B cell (primary cell): Measurements from ENCODE around the gene CCL25. TPM values are rescaled to one million over a fixed set of nuclear protein-coding genes. Genes with fewer than 3 reads are reported as not detected.

ENCODE experiments used
- ATAC-seq: fragments of 200-7000 bp; cut with Tn5 transposase; one replicate; pipeline ENCODE4 v1.10.0; 2021; ENCODE audit warnings: low read depth, mild to moderate bottlenecking, moderate number of reproducible peaks, moderate library complexity
- CTCF ChIA-PET: fragments of 350-600 bp; sonication (Branson Sonifier 250); formaldehyde crosslinking; loops from one replicate; lab custom pipeline; 2021; ENCODE audit warnings: antibody characterized with exemption, inconsistent platforms; lab: Charles Lee
- POLR2A ChIA-PET: fragments of 350-600 bp; sonication (Branson Sonifier 250); formaldehyde crosslinking; loops from one replicate; lab custom pipeline; 2021; ENCODE audit warnings: antibody characterized with exemption; lab: Charles Lee
- DNase-seq: peaks from one replicate; pipeline ENCODE4 v3.0.0; 2013
- H2AFZ ChIP-seq: 2 replicates; pipeline ENCODE4 v1.6.1; 2012; ENCODE audit warnings: mild to moderate bottlenecking, low read depth, low read length; ENCODE audit not compliant: insufficient read depth, poor library complexity, severe bottlenecking
- H3K27ac ChIP-seq, 2 donors: 1 replicate in 1 of 2; 2 replicates in 1 of 2; pipeline ENCODE4 v1.5.1; 2012 to 2013; ENCODE audit warnings: low read length in 2 of 2, mild to moderate bottlenecking in 2 of 2, moderate library complexity in 1 of 2
- H3K27me3 ChIP-seq, 4 experiments: fragments of 200-600 bp in 1 of 4; sonication (generic) in 1 of 4; replicated peaks in 1 of 4; 1 replicate in 2 of 4; 2 replicates in 2 of 4; pipeline versions ENCODE4 v1.6.1 to v1.7.0; 2013 to 2016; ENCODE audit warnings: low read length in 3 of 4, mild to moderate bottlenecking in 2 of 4, mixed read lengths in 1 of 4, moderate library complexity in 1 of 4; ENCODE audit not compliant: insufficient read depth in 4 of 4, control insufficient read depth in 3 of 4; ENCODE audit errors: control extremely low read depth in 1 of 4
- H3K36me3 ChIP-seq, 2 experiments: replicated peaks in 1 of 2; 1 replicate in 1 of 2; 2 replicates in 1 of 2; pipeline versions ENCODE4 v1.6.1 to v1.7.1; 2013; ENCODE audit warnings: low read length in 1 of 2; ENCODE audit not compliant: insufficient read depth in 2 of 2, control insufficient read depth in 1 of 2; ENCODE audit errors: control extremely low read depth in 1 of 2, extremely low read depth in 1 of 2
- H3K4me1 ChIP-seq, 2 donors: fragments of 200-600 bp in 1 of 2; sonication (generic) in 1 of 2; 1 replicate in 1 of 2; 2 replicates in 1 of 2; pipeline versions ENCODE4 v1.5.1 to v1.6.1; 2013 to 2017; ENCODE audit warnings: low read length in 2 of 2; ENCODE audit not compliant: control insufficient read depth in 2 of 2, insufficient read depth in 2 of 2
- H3K4me2 ChIP-seq: replicated peaks from 2 replicates; pipeline ENCODE3; 2012; ENCODE audit warnings: mild to moderate bottlenecking, low read depth, low read length; ENCODE audit not compliant: poor library complexity, severe bottlenecking
- H3K4me3 ChIP-seq, 5 experiments: fragments of 200-600 bp in 1 of 5; sonication (generic) in 1 of 5; 1 replicate in 3 of 5; 2 replicates in 2 of 5; pipeline versions ENCODE4 v1.5.1 to v1.7.0; 2011 to 2016; ENCODE audit warnings: low read length in 4 of 5, mild to moderate bottlenecking in 4 of 5, low read depth in 2 of 5, control low read depth in 1 of 5, moderate library complexity in 1 of 5; ENCODE audit not compliant: insufficient read depth in 1 of 5; ENCODE audit errors: control extremely low read depth in 1 of 5, extremely low read depth in 1 of 5
- H3K79me2 ChIP-seq: fragments of 200-600 bp; sonication (generic); one replicate; pipeline ENCODE4 v1.6.0; 2016; ENCODE audit warnings: low read length; ENCODE audit not compliant: control insufficient read depth, insufficient read depth
- H3K9ac ChIP-seq: fragments of 200-600 bp; sonication (generic); 2 replicates; pipeline ENCODE4 v1.6.1; 2017; ENCODE audit warnings: mild to moderate bottlenecking, low read length, moderate library complexity
- H3K9me3 ChIP-seq, 3 donors: one replicate each; pipeline versions ENCODE4 v1.6.1 to v1.7.1; 2013; ENCODE audit warnings: low read length in 2 of 3; ENCODE audit not compliant: control insufficient read depth in 2 of 3, insufficient read depth in 1 of 3; ENCODE audit errors: control extremely low read depth in 1 of 3
- H4K20me1 ChIP-seq: 2 replicates; pipeline ENCODE4 v1.6.0; 2012; ENCODE audit warnings: mild to moderate bottlenecking, low read length; ENCODE audit not compliant: insufficient read depth, control insufficient read depth, poor library complexity, severe bottlenecking
- H3K27ac Mint-ChIP-seq: one replicate; pipeline ENCODE4 v1.8.0; 2021; ENCODE audit warnings: mixed read lengths
- H3K27me3 Mint-ChIP-seq: one replicate; pipeline ENCODE4 v1.8.0; 2021; ENCODE audit warnings: mixed read lengths
- H3K4me1 Mint-ChIP-seq: one replicate; pipeline ENCODE4 v1.8.0; 2021; ENCODE audit warnings: mixed read lengths
- H3K4me3 Mint-ChIP-seq: one replicate; pipeline ENCODE4 v1.8.0; 2021; ENCODE audit warnings: mixed read lengths
- H3K9me3 Mint-ChIP-seq: one replicate; pipeline ENCODE4 v1.8.0; 2022; ENCODE audit warnings: mixed read lengths; ENCODE audit not compliant: insufficient read depth
- EZH2 ChIP-seq: IDR thresholded peaks from 2 replicates; pipeline ENCODE4 v1.6.1; 2012; ENCODE audit warnings: borderline replicate concordance, low read depth, mild to moderate bottlenecking, moderate library complexity, low read length; ENCODE audit not compliant: insufficient read depth, poor library complexity, severe bottlenecking
- WGBS: methylation state at CpG from one replicate; pipeline ENCODE4 v1.1.5; 2013; ENCODE audit warnings: missing lambda C conversion rate; ENCODE audit not compliant: insufficient coverage; 5-methylcytosine and 5-hydroxymethylcytosine counted together
- intact Hi-C: fragments of 100-400 bp; cut with micrococcal nuclease; formaldehyde crosslinking; loops from one replicate; pipeline ENCODE4 v1.10.0; 2022
- polyA plus RNA-seq: library from polyadenylated mRNA; depleted of rRNA; stranded (reverse); fragments of >200 nt; gene quantifications from 2 replicates; pipeline ENCODE4 v1.2.3, GENCODE V29; 2012
- total RNA-seq, 2 donors: library from RNA; stranded (reverse); fragments of 120-200 nt in 1 of 2; gene quantifications; 1 replicate in 1 of 2; 2 replicates in 1 of 2; pipeline versions ENCODE4 v1.2.3 to v1.2.4, GENCODE V29; 2013 to 2022
- TF ChIP-seq, protein P1 (sequence below): fragments of 200-600 bp; IDR thresholded peaks from one replicate; pipeline ENCODE4 v1.8.0; 2022; ENCODE audit warnings: antibody characterized with exemption, mild to moderate bottlenecking

Gene CCL25
- total and polyA plus RNA-seq, 2 donors (not counting 1 experiment from before 2014, with no cell fraction given), result 0.28 TPM; not detected in 1

DNA sequence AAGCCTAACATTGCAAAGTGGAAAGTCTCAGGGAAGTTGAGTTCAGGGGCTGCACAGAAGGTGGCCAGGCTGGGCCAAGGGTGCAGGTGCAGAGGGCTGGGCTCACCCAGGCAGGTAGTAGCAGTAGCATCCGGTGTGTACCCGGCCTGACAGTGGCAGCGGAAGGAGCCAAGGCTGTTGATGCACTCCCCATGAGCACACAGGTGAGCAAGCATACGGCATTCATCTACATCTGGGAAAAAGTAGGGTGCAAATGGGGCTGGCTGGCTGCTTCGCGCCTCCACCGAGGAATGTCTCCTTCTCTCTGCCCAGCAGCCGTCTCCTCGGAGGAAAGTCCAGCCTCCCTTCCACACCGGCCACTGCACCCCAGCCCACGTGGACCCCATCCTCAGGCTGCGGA is 30.6 kb downstream of the CCL25 start:
- intact Hi-C loops, result no loop called here
- Histone ChIP-seq H2AFZ (no peak overlapping the region), H3K27ac (no peak overlapping the region), H3K4me3 (no peak overlapping the region), H3K4me1 (no peaks in the 10 kb centered on the region), H4K20me1 (no peaks in the 10 kb centered on the region), H3K9me3 (peaks cover 0 to 13% (median 0%) of the 10 kb centered on the region in 3 donors), H3K36me3 (no peaks in the 10 kb centered on the region), H3K9ac (no peak overlapping the region), H3K79me2 (no peaks in the 10 kb centered on the region), H3K27me3 (peaks cover 0 to 4% (median 0%) of the 10 kb centered on the region in 4 experiments), H3K4me2 (no peak overlapping the region)
- H3K4me1 Mint-ChIP-seq, result no peaks in the 10 kb centered on the region
- 91% methylated on average over 12 of the region's 12 CpGs for WGBS
- TF ChIP-seq, protein P1, sequence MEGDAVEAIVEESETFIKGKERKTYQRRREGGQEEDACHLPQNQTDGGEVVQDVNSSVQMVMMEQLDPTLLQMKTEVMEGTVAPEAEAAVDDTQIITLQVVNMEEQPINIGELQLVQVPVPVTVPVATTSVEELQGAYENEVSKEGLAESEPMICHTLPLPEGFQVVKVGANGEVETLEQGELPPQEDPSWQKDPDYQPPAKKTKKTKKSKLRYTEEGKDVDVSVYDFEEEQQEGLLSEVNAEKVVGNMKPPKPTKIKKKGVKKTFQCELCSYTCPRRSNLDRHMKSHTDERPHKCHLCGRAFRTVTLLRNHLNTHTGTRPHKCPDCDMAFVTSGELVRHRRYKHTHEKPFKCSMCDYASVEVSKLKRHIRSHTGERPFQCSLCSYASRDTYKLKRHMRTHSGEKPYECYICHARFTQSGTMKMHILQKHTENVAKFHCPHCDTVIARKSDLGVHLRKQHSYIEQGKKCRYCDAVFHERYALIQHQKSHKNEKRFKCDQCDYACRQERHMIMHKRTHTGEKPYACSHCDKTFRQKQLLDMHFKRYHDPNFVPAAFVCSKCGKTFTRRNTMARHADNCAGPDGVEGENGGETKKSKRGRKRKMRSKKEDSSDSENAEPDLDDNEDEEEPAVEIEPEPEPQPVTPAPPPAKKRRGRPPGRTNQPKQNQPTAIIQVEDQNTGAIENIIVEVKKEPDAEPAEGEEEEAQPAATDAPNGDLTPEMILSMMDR, result no peak
- no peak for TF ChIP-seq EZH2
- ATAC-seq (no peak), DNase-seq (no peak)
- no peaks in the 10 kb centered on the region for H3K9me3 Mint-ChIP-seq
- no peak overlapping the region for H3K27ac Mint-ChIP-seq
- no peak overlapping the region for H3K4me3 Mint-ChIP-seq
- ChIA-PET CTCF (no interaction called here), POLR2A (no interaction called here)
- peaks cover 15% of the 10 kb centered on the region for H3K27me3 Mint-ChIP-seq

DNA sequence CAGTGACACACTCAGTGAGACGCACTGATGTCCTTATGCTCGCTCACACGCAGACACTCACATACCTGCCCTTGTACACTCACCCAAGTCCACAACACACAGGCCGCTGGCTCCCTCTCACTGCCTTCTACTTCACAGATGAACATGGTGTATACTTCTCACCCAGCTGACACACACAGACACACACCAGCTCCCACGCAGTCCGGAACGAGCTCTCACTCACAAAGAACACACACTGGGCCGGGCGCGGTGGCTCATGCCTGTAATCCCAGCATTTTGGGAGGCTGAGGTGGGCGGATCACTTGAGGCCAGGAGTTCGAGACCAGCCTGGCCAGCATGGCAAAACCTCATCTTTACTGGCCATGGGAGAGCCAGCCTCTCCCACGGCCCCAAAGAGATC is 31.6 kb downstream of the CCL25 start:
- intact Hi-C loops, result no loop called here
- no peak overlapping the region for H3K27ac Mint-ChIP-seq

More for the DNA sequence above, 31.6 kb downstream of the CCL25 start:
- no peaks in the 10 kb centered on the region for H3K4me1 Mint-ChIP-seq
- ATAC-seq (no peak), DNase-seq (no peak)
- Histone ChIP-seq H3K9ac (no peak overlapping the region), H4K20me1 (no peaks in the 10 kb centered on the region), H3K9me3 (peaks cover 0 to 13% (median 0%) of the 10 kb centered on the region in 3 donors), H3K4me1 (no peaks in the 10 kb centered on the region), H3K4me2 (no peak overlapping the region), H3K79me2 (no peaks in the 10 kb centered on the region), H2AFZ (no peak overlapping the region), H3K27me3 (peaks cover 0 to 4% (median 0%) of the 10 kb centered on the region in 4 experiments), H3K36me3 (no peaks in the 10 kb centered on the region), H3K4me3 (no peak overlapping the region), H3K27ac (no peak overlapping the region)
- WGBS, result 95% methylated on average over 10 of the region's 13 CpGs
- H3K4me3 Mint-ChIP-seq, result no peak overlapping the region
- CTCF ChIA-PET, result no interaction called here
- H3K9me3 Mint-ChIP-seq, result no peaks in the 10 kb centered on the region
- peaks cover 15% of the 10 kb centered on the region for H3K27me3 Mint-ChIP-seq
- no peak for TF ChIP-seq EZH2
- TF ChIP-seq, protein P1, result no peak
- POLR2A ChIA-PET, result no interaction called here
